MM.1S (cell line): Measurements from ENCODE around the gene OR5AU1.

Experiments
- CTCF ChIP-seq: fragments of 300-600 bp; sonication (generic); IDR thresholded peaks from 2 replicates; pipeline ENCODE4 v1.5.1; 2016; ENCODE audit warnings: antibody characterized with exemption, low read length, mixed read lengths
- EZH2phosphoT487 ChIP-seq: fragments of 300-600 bp; sonication (generic); IDR thresholded peaks from 2 replicates; pipeline ENCODE4 v1.6.1; 2018; ENCODE audit warnings: antibody characterized with exemption, low read length

- TF ChIP-seq CTCF = no peak
- no peak for TF ChIP-seq EZH2phosphoT487
Observed at GRCh38 chr14:21192447-21192822, 36.6 kb upstream of the OR5AU1 start.
